Parathyroid adenoma (tissue), 2 donors: ENCODE results near the gene THSD4.

Source experiments
- H2AFZ ChIP-seq: fragments of 300-600 bp; sonication (generic); one replicate; pipeline ENCODE4 v1.7.0; 2017; ENCODE audit warnings: antibody characterized with exemption, mild to moderate bottlenecking
- H3K27ac ChIP-seq: fragments of 300-600 bp; sonication (generic); one replicate; pipeline ENCODE4 v1.7.0; 2017
- H3K27me3 ChIP-seq: fragments of 300-600 bp; sonication (generic); one replicate; pipeline ENCODE4 v1.7.0; 2017; ENCODE audit warnings: low read length; ENCODE audit not compliant: control insufficient read depth, insufficient read depth
- H3K36me3 ChIP-seq: fragments of 300-600 bp; sonication (generic); one replicate; pipeline ENCODE4 v1.7.0; 2017; ENCODE audit warnings: low read length; ENCODE audit not compliant: control insufficient read depth, insufficient read depth
- H3K4me1 ChIP-seq: fragments of 300-600 bp; sonication (generic); one replicate; pipeline ENCODE4 v1.7.0; 2017; ENCODE audit warnings: control low read depth
- H3K4me2 ChIP-seq: fragments of 300-600 bp; sonication (generic); one replicate; pipeline ENCODE4 v1.7.0; 2017; ENCODE audit warnings: low read length
- H3K4me3 ChIP-seq: fragments of 300-600 bp; sonication (generic); one replicate; pipeline ENCODE4 v1.7.0; 2017; ENCODE audit warnings: low read depth, low read length
- H3K79me2 ChIP-seq: fragments of 300-600 bp; sonication (generic); one replicate; pipeline ENCODE4 v1.7.0; 2017; ENCODE audit warnings: control low read depth
- H3K9ac ChIP-seq: fragments of 300-600 bp; sonication (generic); one replicate; pipeline ENCODE4 v1.7.0; 2017; ENCODE audit warnings: mild to moderate bottlenecking
- H3K9me3 ChIP-seq: fragments of 300-600 bp; sonication (generic); one replicate; pipeline ENCODE4 v1.7.0; 2017; ENCODE audit warnings: low read length; ENCODE audit not compliant: control insufficient read depth
- CTCF ChIP-seq: fragments of 300-600 bp; sonication (generic); IDR thresholded peaks from one replicate; pipeline ENCODE4 v1.7.0; 2017; ENCODE audit warnings: antibody characterized with exemption, mild to moderate bottlenecking
- donor health status: primary hyperparathyroidism.

The THSD4 gene

GRCh38 chr15:71465131-71465955 lies 350.1 kb downstream of the THSD4 start:
- H3K36me3 ChIP-seq, result no peaks in the 10 kb centered on the region
- H3K4me2 ChIP-seq, result no peak overlapping the region
- no peak overlapping the region for H3K9ac ChIP-seq
- no peak overlapping the region for H3K27ac ChIP-seq
- H3K4me1 ChIP-seq, result no peaks in the 10 kb centered on the region
- no peak overlapping the region for H3K4me3 ChIP-seq
- no peak for TF ChIP-seq CTCF
- no peaks in the 10 kb centered on the region for H3K9me3 ChIP-seq
- no peaks in the 10 kb centered on the region for H3K27me3 ChIP-seq
- no peak overlapping the region for H2AFZ ChIP-seq
- H3K79me2 ChIP-seq, result no peaks in the 10 kb centered on the region

GRCh38 chr15:71468715-71469114 lies 353.4 kb downstream of the THSD4 start:
- Histone ChIP-seq H3K36me3 (no peaks in the 10 kb centered on the region), H3K4me3 (no peak overlapping the region), H3K27me3 (no peaks in the 10 kb centered on the region), H3K4me2 (no peak overlapping the region), H2AFZ (no peak overlapping the region), H3K9me3 (no peaks in the 10 kb centered on the region), H3K9ac (no peak overlapping the region), H3K79me2 (no peaks in the 10 kb centered on the region), H3K27ac (no peak overlapping the region), H3K4me1 (no peaks in the 10 kb centered on the region)
- TF ChIP-seq CTCF, result no peak

GRCh38 chr15:71469413-71469812 lies 354.1 kb downstream of the THSD4 start:
- Histone ChIP-seq H3K36me3 (no peaks in the 10 kb centered on the region), H2AFZ (no peak overlapping the region), H3K4me1 (no peaks in the 10 kb centered on the region), H3K4me2 (no peak overlapping the region), H3K79me2 (no peaks in the 10 kb centered on the region), H3K27me3 (no peaks in the 10 kb centered on the region), H3K4me3 (no peak overlapping the region), H3K27ac (no peak overlapping the region), H3K9ac (no peak overlapping the region), H3K9me3 (no peaks in the 10 kb centered on the region)
- TF ChIP-seq CTCF, result no peak

GRCh38 chr15:71471347-71471746 lies 356.1 kb downstream of the THSD4 start:
- Histone ChIP-seq H3K36me3 (no peaks in the 10 kb centered on the region), H3K79me2 (no peaks in the 10 kb centered on the region), H3K27ac (no peak overlapping the region), H3K4me1 (no peaks in the 10 kb centered on the region), H2AFZ (no peak overlapping the region), H3K27me3 (no peaks in the 10 kb centered on the region), H3K4me2 (no peak overlapping the region), H3K4me3 (no peak overlapping the region), H3K9ac (no peak overlapping the region), H3K9me3 (no peaks in the 10 kb centered on the region)
- TF ChIP-seq CTCF, result no peak

GRCh38 chr15:71472566-71472965 lies 357.3 kb downstream of the THSD4 start:
- Histone ChIP-seq H3K9me3 (no peaks in the 10 kb centered on the region), H3K79me2 (no peaks in the 10 kb centered on the region), H3K36me3 (no peaks in the 10 kb centered on the region), H3K4me3 (no peak overlapping the region), H3K27me3 (no peaks in the 10 kb centered on the region), H2AFZ (no peak overlapping the region), H3K4me2 (no peak overlapping the region), H3K27ac (no peak overlapping the region), H3K4me1 (no peaks in the 10 kb centered on the region), H3K9ac (no peak overlapping the region)
- no peak for TF ChIP-seq CTCF
